H9 (cell line): ENCODE data around the gene PLCH2. TPM values are rescaled to one million over a fixed set of nuclear protein-coding genes. Genes with fewer than 3 reads are reported as not detected.
A peak's percentile ranks its signal among the peaks of the same experiment; 100 is the strongest.

Experiments
- DNase-seq: peaks from one replicate; pipeline ENCODE4 v3.0.0-alpha.2; 2017
- H2AFZ ChIP-seq: one replicate; pipeline ENCODE4 v1.6.1; 2013; ENCODE audit warnings: mild to moderate bottlenecking, low read length, control low read depth, moderate library complexity
- H2AK5ac ChIP-seq: 2 replicates; pipeline ENCODE4 v1.6.1; 2013; ENCODE audit warnings: low read length, control low read depth, mixed read lengths; ENCODE audit not compliant: insufficient read length
- H2BK120ac ChIP-seq: one replicate; pipeline ENCODE4 v1.6.1; 2013; ENCODE audit warnings: low read depth, mild to moderate bottlenecking, low read length, control low read depth, inconsistent platforms; ENCODE audit not compliant: poor library complexity, severe bottlenecking
- H2BK12ac ChIP-seq: 2 replicates; pipeline ENCODE4 v1.6.1; 2013; ENCODE audit warnings: low read length, control low read depth, mixed read lengths, low read depth; ENCODE audit not compliant: insufficient read length
- H2BK15ac ChIP-seq: 2 replicates; pipeline ENCODE4 v1.6.1; 2013; ENCODE audit warnings: low read depth, low read length, control low read depth
- H2BK20ac ChIP-seq: one replicate; pipeline ENCODE4 v1.6.1; 2013; ENCODE audit warnings: low read depth, mild to moderate bottlenecking, low read length, control low read depth, inconsistent platforms; ENCODE audit not compliant: poor library complexity, severe bottlenecking
- H2BK5ac ChIP-seq: 2 replicates; pipeline ENCODE4 v1.6.1; 2013; ENCODE audit warnings: low read length, control low read depth, mixed read lengths; ENCODE audit not compliant: insufficient read length
- H3K14ac ChIP-seq: 2 replicates; pipeline ENCODE4 v1.6.1; 2013; ENCODE audit warnings: low read length, control low read depth; ENCODE audit not compliant: insufficient read depth
- H3K18ac ChIP-seq: 2 replicates; pipeline ENCODE4 v1.6.1; 2013; ENCODE audit warnings: low read depth, mild to moderate bottlenecking, mixed read lengths, low read length, control low read depth; ENCODE audit not compliant: insufficient read length
- H3K23ac ChIP-seq: 2 replicates; pipeline ENCODE4 v1.6.1; 2013; ENCODE audit warnings: low read length, control low read depth, mixed read lengths, low read depth; ENCODE audit not compliant: insufficient read length
- H3K23me2 ChIP-seq: 2 replicates; pipeline ENCODE4 v1.6.1; 2013; ENCODE audit warnings: low read depth, mild to moderate bottlenecking, mixed read lengths, low read length, control low read depth; ENCODE audit not compliant: insufficient read length, poor library complexity, severe bottlenecking
- H3K27ac ChIP-seq: 2 replicates; pipeline ENCODE4 v1.5.1; 2013; ENCODE audit warnings: low read length, control low read depth, mixed read lengths, low read depth; ENCODE audit not compliant: insufficient read length
- H3K27me3 ChIP-seq: 2 replicates; pipeline ENCODE4 v1.6.1; 2013; ENCODE audit warnings: low read length, control low read depth, inconsistent platforms; ENCODE audit not compliant: insufficient read depth
- H3K4ac ChIP-seq: 2 replicates; pipeline ENCODE4 v1.6.1; 2013; ENCODE audit warnings: low read depth, mild to moderate bottlenecking, control low read depth, inconsistent platforms, low read length, moderate library complexity
- H3K4me1 ChIP-seq: 2 replicates; pipeline ENCODE4 v1.6.1; 2013; ENCODE audit warnings: low read length, control low read depth, inconsistent platforms; ENCODE audit not compliant: insufficient read depth
- H3K4me2 ChIP-seq: 2 replicates; pipeline ENCODE4 v1.6.1; 2013; ENCODE audit warnings: low read length, control low read depth, mixed read lengths; ENCODE audit not compliant: insufficient read length, insufficient read depth
- H3K56ac ChIP-seq: 2 replicates; pipeline ENCODE4 v1.6.1; 2013; ENCODE audit warnings: low read depth, mild to moderate bottlenecking, mixed read lengths, low read length, control low read depth; ENCODE audit not compliant: insufficient read length
- H3K79me1 ChIP-seq: 2 replicates; pipeline ENCODE4 v1.6.1; 2013; ENCODE audit warnings: low read depth, mild to moderate bottlenecking, moderate library complexity, low read length, control low read depth, inconsistent platforms; ENCODE audit not compliant: insufficient read depth, poor library complexity, severe bottlenecking
- H3K79me2 ChIP-seq: 2 replicates; pipeline ENCODE4 v1.6.1; 2013; ENCODE audit warnings: low read length, control low read depth, inconsistent platforms; ENCODE audit not compliant: insufficient read depth
- H3K9ac ChIP-seq: 2 replicates; pipeline ENCODE4 v1.6.1; 2013; ENCODE audit warnings: low read length, control low read depth, mixed read lengths; ENCODE audit not compliant: insufficient read length; ENCODE audit errors: extremely low read depth
- H3K9me3 ChIP-seq: one replicate; pipeline ENCODE4 v1.6.1; 2013; ENCODE audit warnings: low read depth, low read length, inconsistent platforms; ENCODE audit not compliant: control insufficient read depth
- H3T11ph ChIP-seq: one replicate; pipeline ENCODE4 v1.6.1; 2013; ENCODE audit warnings: mild to moderate bottlenecking, low read length, control low read depth, inconsistent platforms
- H4K20me1 ChIP-seq: one replicate; pipeline ENCODE4 v1.6.1; 2013; ENCODE audit not compliant: control insufficient read depth, insufficient read length, insufficient read depth
- H4K5ac ChIP-seq: 2 replicates; pipeline ENCODE4 v1.6.1; 2013; ENCODE audit warnings: low read depth, mild to moderate bottlenecking, mixed read lengths, low read length, control low read depth; ENCODE audit not compliant: insufficient read length
- H4K8ac ChIP-seq: replicated peaks from 2 replicates; pipeline ENCODE4 v1.6.1; 2013; ENCODE audit warnings: low read length, control low read depth, mixed read lengths, low read depth; ENCODE audit not compliant: insufficient read length
- H4K91ac ChIP-seq: 2 replicates; pipeline ENCODE4 v1.6.1; 2013; ENCODE audit warnings: low read depth, mild to moderate bottlenecking, moderate library complexity, mixed read lengths, low read length, control low read depth; ENCODE audit not compliant: insufficient read length
- H3K27ac Mint-ChIP-seq, 3 experiments: 2 replicates in 2 of 3; 3 replicates in 1 of 3; pipeline ENCODE4 v1.8.0; 2020 to 2021; ENCODE audit warnings: mixed read lengths in 3 of 3, mild to moderate bottlenecking in 1 of 3, moderate library complexity in 1 of 3
- H3K27me3 Mint-ChIP-seq: 2 replicates; pipeline ENCODE4 v1.8.0; 2021; ENCODE audit warnings: low read depth, mild to moderate bottlenecking, moderate library complexity, mixed read lengths
- H3K36me3 Mint-ChIP-seq, 3 experiments: 2 replicates in 2 of 3; 3 replicates in 1 of 3; pipeline ENCODE4 v1.8.0; 2020 to 2021; ENCODE audit warnings: low read depth in 3 of 3, mixed read lengths in 3 of 3; ENCODE audit not compliant: insufficient read depth in 1 of 3
- H3K4me1 Mint-ChIP-seq, 2 experiments: 2 replicates each; pipeline ENCODE4 v1.8.0; 2020; ENCODE audit warnings: mixed read lengths in 2 of 2
- H3K4me3 Mint-ChIP-seq, 2 experiments: 2 replicates in 1 of 2; 3 replicates in 1 of 2; pipeline ENCODE4 v1.8.0; 2020 to 2021; ENCODE audit warnings: mild to moderate bottlenecking in 2 of 2, mixed read lengths in 2 of 2, moderate library complexity in 1 of 2
- H3K9me3 Mint-ChIP-seq, 2 experiments: 2 replicates in 1 of 2; 3 replicates in 1 of 2; pipeline ENCODE4 v1.8.0; 2020; ENCODE audit warnings: mild to moderate bottlenecking in 2 of 2, mixed read lengths in 2 of 2, moderate library complexity in 1 of 2
- WGBS: extraction: QIAGEN DNeasy Blood & Tissue Kit; methylation state at CpG from one replicate; pipeline ENCODE4 v1.1.7; 2013; ENCODE audit warnings: missing lambda C conversion rate, low lambda C conversion rate, mixed read lengths; ENCODE audit not compliant: insufficient read length; ENCODE audit errors: extremely low coverage; 5-methylcytosine and 5-hydroxymethylcytosine counted together
- total RNA-seq: library from RNA; stranded (reverse); gene quantifications from 2 replicates; pipeline ENCODE4 v1.2.1, GENCODE V29; 2021
- TF ChIP-seq, protein P1 (sequence below): fragments of 200-600 bp; sonication (generic); conservative IDR thresholded peaks from 3 replicates; pipeline ENCODE4 v1.8.0; 2021; ENCODE audit warnings: antibody characterized with exemption, mild to moderate bottlenecking

The PLCH2 gene
- total RNA-seq, 1 experiment from 2014 or later: 0.09 TPM

DNA sequence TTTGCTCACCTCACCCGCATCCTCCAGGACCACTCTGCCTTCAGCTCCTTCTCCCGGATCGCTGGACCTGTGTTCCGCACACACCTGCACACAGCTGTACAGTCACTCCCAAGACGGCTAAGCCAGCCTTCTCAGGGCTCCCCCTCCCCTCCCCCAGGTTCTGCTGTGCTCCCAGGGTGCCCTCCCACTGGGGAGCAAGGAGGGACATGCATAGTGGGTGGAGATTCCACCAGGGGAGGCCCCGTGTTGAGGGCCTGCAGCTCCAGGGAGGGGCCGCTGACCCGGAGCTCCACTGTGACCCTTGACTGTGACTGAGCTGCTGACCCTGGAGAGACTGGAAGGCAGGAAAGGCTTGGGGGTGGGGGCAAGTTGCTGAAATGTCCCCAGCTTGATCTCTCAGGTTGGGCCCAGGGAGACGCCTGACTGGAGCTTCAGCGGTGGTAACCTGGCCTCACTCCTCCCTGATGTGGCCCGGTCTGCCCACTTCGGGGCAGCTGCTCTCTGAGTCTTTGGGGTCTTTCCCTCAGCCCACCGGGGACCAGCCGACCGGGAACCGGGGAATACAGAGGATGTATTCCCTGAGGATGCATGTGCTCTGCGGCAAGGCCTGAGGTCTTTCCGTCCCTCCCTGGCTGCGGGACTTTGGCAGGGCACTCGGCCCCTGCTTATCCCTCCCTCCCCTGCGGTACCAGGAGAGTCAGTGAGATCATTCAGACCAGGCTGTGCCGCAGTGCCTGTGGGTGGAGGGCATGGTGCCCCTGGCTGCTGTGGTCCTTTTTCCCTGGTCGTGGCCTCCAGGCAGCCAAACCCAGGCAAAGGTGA lies 28.6 kb upstream of the PLCH2 start:
- Histone ChIP-seq H3K27me3 (peaks cover 14% of the 10 kb centered on the region; the same call in 1 of the 2 replicates), H3K18ac (no peak overlapping the region), H2BK120ac (no peak overlapping the region), H3T11ph (no peak overlapping the region), H2BK12ac (no peak overlapping the region), H2AK5ac (no peak overlapping the region), H3K23ac (no peak overlapping the region), H3K9ac (no peak overlapping the region), H3K23me2 (peaks cover 6% of the 10 kb centered on the region), H3K4me1 (no peaks in the 10 kb centered on the region; the same call in 1 of the 2 replicates), H3K4ac (no peak overlapping the region), H3K14ac (peak overlapping the region; percentile 29; the same call in 1 of the 2 replicates), H2BK20ac (no peak overlapping the region), H3K79me2 (no peaks in the 10 kb centered on the region), H3K9me3 (no peaks in the 10 kb centered on the region), H4K20me1 (no peaks in the 10 kb centered on the region), H3K56ac (no peak overlapping the region), H4K5ac (no peak overlapping the region), H4K8ac (no peak overlapping the region), H4K91ac (no peak overlapping the region), H2AFZ (no peak overlapping the region), H3K79me1 (no peaks in the 10 kb centered on the region), H3K27ac (no peak overlapping the region), H3K4me2 (no peak overlapping the region), H2BK15ac (no peak overlapping the region), H2BK5ac (no peak overlapping the region)
- no CpG with 5 or more reads among the region's 23 CpGs for WGBS
- Mint-ChIP-seq H3K4me3 (no peak overlapping the region), H3K36me3 (no peaks in the 10 kb centered on the region), H3K9me3 (no peaks in the 10 kb centered on the region), H3K27ac (no peak overlapping the region), H3K27me3 (peaks cover 32% of the 10 kb centered on the region), H3K4me1 (peaks cover 3 to 15% of the 10 kb centered on the region in 2 experiments; a peak in 3 of 4 replicates)
- DNase-seq: no peak
- TF ChIP-seq, protein P1, sequence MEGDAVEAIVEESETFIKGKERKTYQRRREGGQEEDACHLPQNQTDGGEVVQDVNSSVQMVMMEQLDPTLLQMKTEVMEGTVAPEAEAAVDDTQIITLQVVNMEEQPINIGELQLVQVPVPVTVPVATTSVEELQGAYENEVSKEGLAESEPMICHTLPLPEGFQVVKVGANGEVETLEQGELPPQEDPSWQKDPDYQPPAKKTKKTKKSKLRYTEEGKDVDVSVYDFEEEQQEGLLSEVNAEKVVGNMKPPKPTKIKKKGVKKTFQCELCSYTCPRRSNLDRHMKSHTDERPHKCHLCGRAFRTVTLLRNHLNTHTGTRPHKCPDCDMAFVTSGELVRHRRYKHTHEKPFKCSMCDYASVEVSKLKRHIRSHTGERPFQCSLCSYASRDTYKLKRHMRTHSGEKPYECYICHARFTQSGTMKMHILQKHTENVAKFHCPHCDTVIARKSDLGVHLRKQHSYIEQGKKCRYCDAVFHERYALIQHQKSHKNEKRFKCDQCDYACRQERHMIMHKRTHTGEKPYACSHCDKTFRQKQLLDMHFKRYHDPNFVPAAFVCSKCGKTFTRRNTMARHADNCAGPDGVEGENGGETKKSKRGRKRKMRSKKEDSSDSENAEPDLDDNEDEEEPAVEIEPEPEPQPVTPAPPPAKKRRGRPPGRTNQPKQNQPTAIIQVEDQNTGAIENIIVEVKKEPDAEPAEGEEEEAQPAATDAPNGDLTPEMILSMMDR: no peak
